HG03354 (cell line): ENCODE measurements around the gene TMEM87A.

ENCODE experiments used
- ATAC-seq: cut with Tn5 transposase; IDR thresholded peaks from one replicate; pipeline ENCODE4 v1.9.1; 2021; ENCODE audit warnings: mild to moderate bottlenecking; ENCODE audit not compliant: unreplicated experiment, poor library complexity, severe bottlenecking

The TMEM87A gene

DNA sequence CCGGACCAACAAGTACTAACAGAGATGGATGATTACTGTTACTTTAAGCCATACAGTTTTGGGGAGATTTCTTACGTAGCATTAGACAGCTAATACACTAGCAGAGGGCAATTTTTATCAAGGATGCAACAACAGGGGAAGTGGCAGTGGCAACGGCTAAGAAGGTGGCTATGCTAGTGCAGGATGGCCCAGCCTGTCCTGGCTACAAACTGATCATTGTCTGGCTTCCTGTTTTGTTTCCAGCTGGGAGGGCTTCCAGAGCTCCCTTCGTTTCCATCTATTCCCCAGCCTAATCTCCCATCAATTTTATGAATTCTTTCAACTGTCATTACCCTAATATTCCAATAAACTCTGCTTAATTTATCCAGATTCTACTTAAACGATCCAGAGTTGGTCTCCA lies 100.8 kb downstream of the TMEM87A start:
- ATAC-seq = no peak

DNA sequence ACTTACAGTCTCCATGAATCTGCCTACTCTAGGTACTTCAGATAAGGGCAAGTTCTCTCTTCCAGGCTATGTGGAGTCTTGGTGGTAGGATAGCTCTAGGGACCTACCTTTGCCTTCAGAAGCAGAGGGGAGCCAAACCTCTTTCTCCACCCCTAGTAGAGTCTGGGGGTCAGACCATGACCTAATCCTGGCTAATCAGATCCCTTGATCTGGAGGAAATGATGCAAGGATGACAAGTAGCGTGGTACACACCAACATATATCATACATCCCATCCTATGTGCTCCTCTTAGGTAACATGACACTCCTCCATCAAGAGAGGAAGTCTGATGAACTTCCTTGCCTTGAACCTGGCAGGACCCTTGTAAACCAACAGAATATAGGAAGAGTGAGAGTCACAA lies 101.4 kb downstream of the TMEM87A start:
- no peak for ATAC-seq

DNA sequence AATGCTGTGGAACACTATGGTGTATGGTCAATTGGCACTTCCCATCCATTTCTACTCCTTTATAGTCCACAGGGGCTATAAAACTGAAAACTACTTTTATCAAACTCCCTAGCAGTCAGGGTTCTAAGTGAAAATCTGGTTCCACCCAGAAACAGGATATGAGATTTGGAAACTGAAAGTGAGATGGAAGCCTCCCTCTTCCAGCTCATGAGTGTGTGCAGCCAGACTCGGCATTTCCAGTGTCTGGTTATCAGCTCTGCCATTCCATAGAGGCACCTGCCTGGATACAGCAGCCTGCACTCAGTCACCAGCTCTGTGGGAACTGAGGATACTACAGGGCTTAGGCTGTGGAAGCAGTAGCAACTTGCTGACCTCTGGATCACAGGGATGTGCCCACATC lies 102.1 kb downstream of the TMEM87A start:
- no peak for ATAC-seq

DNA sequence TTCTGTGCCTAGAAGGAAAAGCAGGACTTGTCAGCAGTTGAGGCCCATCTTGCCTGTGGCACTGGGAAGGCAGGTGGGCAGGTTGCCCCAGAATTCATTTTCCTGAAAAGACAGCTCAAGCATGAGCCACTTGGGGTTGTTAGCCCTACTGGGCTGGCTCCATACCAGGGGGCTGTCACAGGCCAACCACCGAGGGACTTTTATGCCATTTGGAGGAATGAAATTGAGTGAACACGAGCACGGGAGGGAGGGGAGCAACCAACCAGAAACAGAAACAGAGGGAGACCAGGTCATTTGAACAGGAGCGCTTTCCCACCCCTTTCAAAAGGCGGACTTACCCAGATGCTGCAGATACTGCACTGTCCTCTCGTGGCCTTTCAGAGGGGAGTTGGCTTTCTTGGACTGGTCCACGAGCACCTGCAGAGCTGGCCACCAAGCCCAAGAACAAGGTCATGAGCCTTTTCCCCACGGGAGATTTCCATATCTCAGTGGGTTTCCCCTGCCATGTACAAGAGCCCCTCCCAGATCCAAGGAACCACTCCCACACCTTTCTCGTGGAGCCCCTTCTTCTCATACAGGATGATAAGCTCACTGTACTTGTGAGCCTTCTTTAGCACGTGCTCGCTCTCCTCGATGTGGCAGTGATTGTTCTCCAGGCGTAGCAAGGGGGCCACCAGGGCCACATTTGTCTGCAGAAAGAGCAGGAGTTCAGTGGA lies 106.8 kb downstream of the TMEM87A start:
- no peak for ATAC-seq

DNA sequence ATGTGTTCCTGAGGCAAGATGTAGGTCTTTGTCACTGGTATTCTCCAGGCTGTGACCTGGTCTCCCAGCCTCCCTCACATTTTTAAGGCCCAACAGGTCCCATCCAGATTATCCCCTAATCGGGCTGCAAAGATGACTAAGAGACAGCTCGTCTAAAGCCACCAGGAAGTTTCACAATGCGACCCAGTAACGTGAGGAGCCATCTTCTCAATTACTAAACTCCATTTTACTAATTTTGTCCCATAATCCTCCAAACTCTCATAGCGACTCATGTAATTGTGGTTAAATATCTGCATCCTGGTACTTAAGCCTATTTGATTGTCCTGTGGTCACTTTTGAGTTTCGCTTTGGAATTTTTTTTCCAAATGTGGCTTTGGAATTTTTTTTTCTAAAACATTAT lies 108.1 kb downstream of the TMEM87A start:
- ATAC-seq = no peak

DNA sequence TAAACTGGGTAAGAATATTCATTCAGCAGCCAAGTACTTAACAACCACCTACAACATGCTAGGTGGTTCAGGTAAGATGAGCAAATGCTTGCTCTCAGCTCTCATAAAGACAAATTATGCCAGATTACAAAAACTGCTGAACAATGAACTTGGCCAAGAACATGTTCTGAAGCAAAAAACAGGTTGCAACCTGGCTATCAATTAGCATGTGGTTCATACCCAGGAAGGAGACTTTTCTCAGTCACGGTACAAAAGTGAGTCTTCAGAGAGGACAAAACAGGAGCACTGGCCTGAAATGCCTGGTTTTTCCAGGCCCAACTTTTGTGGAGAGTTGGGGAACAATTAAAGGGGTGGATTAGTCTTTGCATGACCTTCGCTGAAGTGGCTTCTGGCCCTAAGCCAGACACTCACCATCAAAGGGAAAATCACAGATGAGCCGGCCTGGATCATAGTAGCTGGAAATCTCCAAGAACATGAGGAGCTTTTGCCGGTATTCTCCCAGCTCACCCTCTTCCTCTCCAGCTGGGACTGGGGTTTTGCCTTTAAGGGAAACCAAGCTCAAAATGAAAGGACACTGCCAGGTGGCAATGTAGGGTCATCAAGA lies 109.2 kb downstream of the TMEM87A start:
- no peak for ATAC-seq

DNA sequence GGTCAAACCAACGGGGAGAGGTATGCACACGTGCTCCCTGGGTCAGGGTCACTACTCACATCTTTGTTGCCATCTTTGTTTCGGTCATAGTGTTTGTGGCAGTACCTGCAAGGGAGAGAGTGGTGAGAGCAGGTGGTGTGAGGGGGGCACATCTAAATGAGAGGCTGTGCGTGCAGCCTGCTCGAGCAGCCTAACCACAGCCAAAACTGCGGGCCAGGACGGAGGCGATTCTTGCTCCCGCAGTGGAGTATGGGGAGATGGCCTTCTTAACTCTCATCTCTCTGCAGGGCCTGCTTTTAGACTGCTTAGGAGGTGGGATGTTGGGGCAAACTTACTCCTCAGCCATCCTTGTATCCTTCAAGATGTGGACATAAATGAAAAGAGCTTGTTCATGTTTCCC lies 109.9 kb downstream of the TMEM87A start:
- ATAC-seq = no peak
